ENCODE data around the gene PTP4A1. TPM values are rescaled to one million over a fixed set of nuclear protein-coding genes. Genes with fewer than 3 reads are reported as not detected.

The PTP4A1 gene
- total and polyA plus RNA-seq, 2 of the 13 experiments (the other 11 are each of a cell fraction or from before 2014, with no cell fraction given), result 141 to 376 TPM

- TF ChIP-seq MLX (CRISPR knock-in tag; IDR thresholded peaks at IDR 0.05) (no peak), ZNF543 (CRISPR knock-in tag; IDR thresholded peaks at IDR 0.05) (no peak), ATF4 (CRISPR knock-in tag; IDR thresholded peaks at IDR 0.05) (peak in 1 of 2 experiments; percentile 34; a peak in 1 of 4 replicates), ZNF124 (CRISPR knock-in tag; IDR thresholded peaks at IDR 0.05) (no peak), SMAD1 (CRISPR knock-in tag; IDR thresholded peaks at IDR 0.05; ENCODE audit: borderline replicate concordance, low read depth) (no peak), NFYB (CRISPR knock-in tag; IDR thresholded peaks at IDR 0.05) (no peak), GFI1 (CRISPR knock-in tag; IDR thresholded peaks at IDR 0.05; ENCODE audit: borderline replicate concordance) (no peak; the same call in 1 of the 2 replicates), KIAA2018 (CRISPR knock-in tag; IDR thresholded peaks at IDR 0.05; ENCODE audit: borderline replicate concordance) (no peak), GATA4 (IDR thresholded peaks at IDR 0.05; ENCODE audit: borderline replicate concordance, low read depth) (peak; percentile 28; the same call in 1 of the 2 replicates), ZNF879 (CRISPR knock-in tag; IDR thresholded peaks at IDR 0.05) (no peak), KAT2B (IDR thresholded peaks at IDR 0.05; ENCODE audit: borderline replicate concordance, low read depth, low read length) (no peak), TRAFD1 (CRISPR knock-in tag; IDR thresholded peaks at IDR 0.05; ENCODE audit: borderline replicate concordance) (0 out of 2 replicates have a peak, but pooled peaks have one; percentile 74), SIX4 (CRISPR knock-in tag; IDR thresholded peaks at IDR 0.05) (no peak), MIER2 (CRISPR knock-in tag; IDR thresholded peaks at IDR 0.05) (peak; percentile 54; the same call in 1 of the 2 replicates), ETV5 (CRISPR knock-in tag; IDR thresholded peaks at IDR 0.05; ENCODE audit: borderline replicate concordance) (peak; percentile 15; the same call in 1 of the 2 replicates), U2AF2 (IDR thresholded peaks at IDR 0.05; ENCODE audit: low read depth, low read length) (no peak), ZBTB1 (CRISPR knock-in tag; IDR thresholded peaks at IDR 0.05; ENCODE audit: borderline replicate concordance) (no peak)
These were observed 26.1 kb downstream of the PTP4A1 start (continued) for GRCh38 chr6:63598049-63599036.
